CMK (cell line): Measurements from ENCODE around the gene CDC5L.

Experiments
- DNase-seq: peaks from one replicate; pipeline ENCODE4 v3.0.0-alpha.2; 2010; ENCODE audit warnings: low read depth

The CDC5L gene

DNA sequence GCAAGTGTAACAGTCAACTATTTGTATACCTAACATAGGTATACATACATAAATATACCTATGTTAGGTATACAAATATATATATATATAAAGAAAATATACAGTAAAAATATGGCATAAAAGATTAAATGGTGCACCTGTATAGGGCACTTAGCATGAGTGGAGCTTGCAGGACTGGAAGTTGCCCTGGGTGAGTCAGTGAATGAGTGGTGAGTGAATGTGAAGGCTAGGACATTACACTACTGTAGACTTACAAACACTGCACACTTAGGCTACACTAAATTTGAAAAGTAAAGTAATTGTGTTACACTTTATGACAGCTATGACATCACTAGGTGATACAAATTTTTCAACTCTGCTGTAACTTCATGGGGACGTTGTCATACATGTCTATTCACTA is 65.6 kb downstream of the CDC5L start:
- no peak for DNase-seq

- no peak for DNase-seq
Measured at GRCh38 chr6:44454198-44454597, 66.7 kb downstream of the CDC5L start.

DNA sequence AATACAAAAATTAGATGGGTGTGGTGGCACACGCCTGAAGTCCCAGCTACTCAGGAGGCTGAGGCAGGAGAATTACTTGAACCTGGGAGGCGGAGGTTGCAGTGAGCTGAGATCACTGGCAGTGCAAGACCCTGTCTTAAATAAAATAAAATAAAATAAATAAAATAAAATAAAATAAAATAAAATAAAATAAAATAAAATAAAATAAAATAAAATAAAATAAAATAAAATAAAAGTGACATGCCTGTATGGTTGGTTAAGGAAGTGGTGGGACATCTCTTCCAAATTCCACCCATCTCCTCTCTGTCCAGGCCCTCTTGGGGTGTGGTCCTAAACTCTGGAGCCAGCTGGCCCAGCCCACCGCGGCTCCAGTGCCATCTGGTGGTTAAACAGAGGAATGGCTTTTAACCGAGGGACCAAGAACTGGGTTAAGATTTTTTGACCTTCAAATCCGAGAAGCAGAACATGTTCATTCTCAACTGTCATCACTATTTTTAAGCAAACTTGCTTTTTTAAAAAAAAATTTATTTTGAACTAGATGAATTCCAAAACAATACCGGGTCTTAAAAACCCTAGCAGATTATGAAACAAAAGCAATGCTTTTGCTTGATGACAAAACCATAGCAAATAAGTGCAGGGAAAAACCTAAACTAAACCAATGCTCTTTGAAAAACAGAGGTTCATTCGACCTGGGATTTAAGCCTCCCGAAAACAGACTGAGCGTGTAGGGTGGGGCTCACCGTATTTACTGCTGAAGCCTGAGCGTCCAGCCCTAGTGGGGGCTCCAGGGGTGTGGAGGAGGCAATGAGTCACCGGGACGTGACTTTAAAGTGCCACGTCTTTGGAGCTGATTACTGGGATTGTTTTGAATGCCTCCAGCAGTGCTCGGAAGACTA is 68.8 kb downstream of the CDC5L start:
- peak; percentile 22 for DNase-seq

GRCh38 chr6:44456966-44457292 is 69.4 kb downstream of the CDC5L start:
- no peak for DNase-seq

DNA sequence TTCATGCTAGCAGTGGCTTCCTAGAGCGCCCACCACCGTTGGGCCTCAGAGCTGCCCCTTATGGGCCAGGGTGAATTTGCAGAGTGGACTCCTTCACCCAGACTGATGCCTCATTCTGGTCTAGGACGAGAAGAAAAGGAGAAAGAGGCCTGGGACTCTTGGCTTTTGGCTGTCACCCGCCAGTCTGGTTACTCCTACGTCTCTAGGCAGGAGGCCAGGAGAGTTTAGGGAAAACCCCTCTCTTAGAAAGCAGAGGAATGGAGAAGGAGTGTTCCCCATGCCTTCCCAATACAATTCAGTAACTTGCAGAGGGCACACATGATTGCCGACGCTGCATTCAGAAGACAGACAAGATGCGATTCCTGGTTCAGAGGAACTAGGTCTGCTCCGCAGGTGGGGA is 70.1 kb downstream of the CDC5L start:
- no peak for DNase-seq

GRCh38 chr6:44458551-44458950 is 71.0 kb downstream of the CDC5L start:
- DNase-seq: no peak

GRCh38 chr6:44462335-44462734 is 74.8 kb downstream of the CDC5L start:
- DNase-seq: no peak

DNA sequence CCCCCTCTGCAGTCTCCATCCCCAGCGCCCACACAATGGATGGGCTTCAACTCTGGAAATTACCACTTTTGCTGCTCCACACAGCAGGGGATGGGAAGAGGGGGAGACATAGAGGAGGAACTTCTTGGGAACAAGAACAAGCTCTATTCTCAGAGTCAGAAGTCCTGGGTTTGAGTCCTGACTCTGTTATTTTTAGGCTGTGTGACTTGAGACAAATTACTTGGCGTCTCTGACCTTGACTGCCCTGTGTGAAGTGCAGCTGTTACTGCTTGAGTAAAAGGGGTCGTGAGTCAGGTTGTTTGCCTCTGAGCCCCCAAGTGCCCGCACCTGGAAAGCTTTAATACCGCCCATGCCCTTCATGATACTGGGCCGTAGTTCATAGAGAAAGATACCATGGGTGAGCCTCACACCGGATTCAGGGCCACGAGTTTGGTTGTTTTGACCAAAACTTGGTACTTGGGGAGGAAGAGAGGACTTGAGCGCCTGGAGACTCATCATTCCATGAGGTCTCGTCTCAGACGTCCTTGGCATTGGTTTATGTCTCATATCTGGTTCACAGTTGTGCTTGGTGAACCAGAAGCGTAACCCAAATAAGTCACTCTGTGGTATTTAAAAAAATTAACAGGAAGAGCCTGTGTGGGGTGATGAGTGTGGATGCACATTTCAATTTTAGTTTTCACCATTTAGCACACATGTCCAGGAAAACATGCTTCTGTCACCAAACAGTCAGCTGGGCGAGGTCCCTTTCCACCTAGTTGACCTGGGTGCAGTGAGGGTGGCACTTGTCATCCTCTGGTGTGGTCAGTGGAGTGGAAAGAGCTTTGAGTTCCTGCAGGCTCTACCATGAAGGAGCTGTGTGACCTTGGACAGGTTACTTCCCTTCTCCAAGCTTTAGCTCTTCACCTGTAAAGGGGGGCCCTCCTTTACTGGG is 75.6 kb downstream of the CDC5L start:
- DNase-seq: no peak

- no peak for DNase-seq
Measured at GRCh38 chr6:44463728-44464450, 76.4 kb downstream of the CDC5L start.

DNA sequence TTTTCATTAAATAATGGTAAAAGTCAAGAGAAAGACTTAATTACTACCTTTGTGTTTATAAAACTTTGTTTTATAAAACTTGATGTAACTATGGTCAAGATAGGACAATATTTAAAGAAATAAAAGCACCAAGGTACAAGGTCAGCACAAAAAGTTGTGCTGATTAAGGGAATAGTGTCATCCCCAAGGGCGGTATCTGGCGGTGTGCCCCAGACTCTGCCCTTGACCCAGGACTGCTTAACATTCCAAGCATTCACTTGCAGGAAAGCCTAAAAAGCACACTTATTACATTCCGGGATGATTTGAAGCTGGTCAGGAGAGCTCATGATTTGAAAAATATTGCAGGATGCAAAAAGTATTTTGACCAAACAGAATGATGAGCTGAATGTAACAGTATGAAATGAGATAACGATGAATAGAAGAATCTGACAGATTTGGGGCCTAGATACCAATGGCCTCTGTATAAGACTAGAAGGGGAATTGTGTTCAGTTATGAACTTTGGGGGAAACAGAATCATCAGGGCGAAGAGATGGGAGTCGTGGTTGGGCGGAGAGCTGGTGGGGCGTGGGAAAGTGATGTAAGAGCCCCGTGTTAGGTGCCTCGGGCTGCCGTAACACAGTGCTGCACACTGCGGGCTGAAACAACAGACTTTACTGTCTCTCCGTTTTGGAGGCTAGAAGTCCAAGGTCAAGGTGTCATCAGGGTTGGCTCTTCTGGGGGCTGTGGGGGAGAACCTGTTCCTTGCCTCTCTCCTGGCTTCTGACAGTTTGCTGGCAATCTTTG is 77.2 kb downstream of the CDC5L start:
- no peak for DNase-seq

DNA sequence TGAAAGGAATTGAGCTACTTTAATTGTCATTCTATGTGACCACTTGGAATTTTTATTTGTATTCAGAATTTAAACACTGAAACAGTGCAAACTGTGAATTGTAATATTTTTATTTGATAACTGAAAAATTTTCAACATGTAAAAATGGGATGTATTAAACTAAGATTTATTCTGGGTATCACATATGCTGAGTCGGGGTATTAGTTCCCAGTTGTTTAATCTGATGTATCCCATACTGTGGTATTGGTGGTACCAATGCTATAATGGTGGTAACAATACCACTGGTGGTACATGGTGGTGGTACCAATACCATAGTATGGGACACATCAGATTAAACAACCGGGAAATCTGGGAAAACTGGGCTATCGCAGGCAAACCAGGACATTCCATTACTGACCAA is 79.4 kb downstream of the CDC5L start:
- no peak for DNase-seq

DNA sequence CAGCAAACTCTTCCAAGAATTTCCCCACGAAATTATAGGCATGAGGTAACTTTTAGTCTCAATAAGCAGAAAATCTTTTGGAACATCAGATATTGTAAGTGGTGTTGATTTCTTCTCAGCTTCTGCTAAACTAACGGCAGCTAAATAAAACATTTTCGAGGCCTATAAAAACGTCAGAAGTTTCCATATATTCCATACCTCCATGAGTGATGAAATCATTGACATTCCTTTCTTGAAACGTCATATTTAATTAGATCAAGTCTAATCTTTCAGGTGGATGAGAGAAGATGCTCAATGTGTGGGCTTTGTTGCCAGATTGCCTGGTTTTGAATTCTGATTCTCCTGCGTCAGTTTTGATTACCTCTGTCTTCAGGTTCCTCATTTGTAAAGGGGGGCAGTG is 81.3 kb downstream of the CDC5L start:
- no peak for DNase-seq

DNA sequence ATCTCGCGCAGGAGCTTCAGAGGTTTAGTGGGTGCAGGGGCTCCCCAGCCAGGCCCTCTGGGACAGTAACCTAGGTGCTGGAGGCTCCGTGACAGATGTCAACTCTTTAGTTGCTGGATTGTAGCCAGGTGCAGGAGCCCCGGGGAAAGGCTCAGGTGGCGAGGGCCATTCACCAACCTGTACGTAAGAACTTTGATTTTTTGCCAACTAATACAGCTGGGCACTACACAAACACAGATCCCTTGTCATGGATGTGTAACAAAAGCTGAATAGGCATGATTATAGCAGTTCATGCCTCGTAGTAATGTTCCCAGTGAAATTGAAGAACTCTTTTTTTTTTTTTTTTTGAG is 82.6 kb downstream of the CDC5L start:
- no peak for DNase-seq

DNA sequence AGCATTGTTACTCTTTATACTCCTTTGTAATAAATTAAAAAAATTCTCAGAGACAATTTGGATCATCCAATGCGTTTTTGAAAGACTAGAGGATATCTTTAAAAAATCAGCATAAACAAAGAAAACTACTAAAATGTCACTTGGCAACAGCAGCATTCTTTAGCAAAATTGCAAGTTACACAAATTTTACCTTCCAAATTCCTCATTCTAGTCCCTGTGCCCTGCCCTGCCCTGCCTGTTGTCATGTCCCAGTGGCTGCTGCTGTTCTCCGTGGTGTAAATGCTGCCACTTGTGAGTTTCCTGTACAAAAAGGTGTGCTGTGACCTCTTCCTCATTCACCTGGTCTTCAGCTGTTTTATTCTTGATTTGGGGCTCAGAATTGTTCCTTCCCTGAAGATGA is 83.2 kb downstream of the CDC5L start:
- DNase-seq: no peak

- DNase-seq: no peak
Measured at GRCh38 chr6:44471271-44471981, 83.9 kb downstream of the CDC5L start.

DNA sequence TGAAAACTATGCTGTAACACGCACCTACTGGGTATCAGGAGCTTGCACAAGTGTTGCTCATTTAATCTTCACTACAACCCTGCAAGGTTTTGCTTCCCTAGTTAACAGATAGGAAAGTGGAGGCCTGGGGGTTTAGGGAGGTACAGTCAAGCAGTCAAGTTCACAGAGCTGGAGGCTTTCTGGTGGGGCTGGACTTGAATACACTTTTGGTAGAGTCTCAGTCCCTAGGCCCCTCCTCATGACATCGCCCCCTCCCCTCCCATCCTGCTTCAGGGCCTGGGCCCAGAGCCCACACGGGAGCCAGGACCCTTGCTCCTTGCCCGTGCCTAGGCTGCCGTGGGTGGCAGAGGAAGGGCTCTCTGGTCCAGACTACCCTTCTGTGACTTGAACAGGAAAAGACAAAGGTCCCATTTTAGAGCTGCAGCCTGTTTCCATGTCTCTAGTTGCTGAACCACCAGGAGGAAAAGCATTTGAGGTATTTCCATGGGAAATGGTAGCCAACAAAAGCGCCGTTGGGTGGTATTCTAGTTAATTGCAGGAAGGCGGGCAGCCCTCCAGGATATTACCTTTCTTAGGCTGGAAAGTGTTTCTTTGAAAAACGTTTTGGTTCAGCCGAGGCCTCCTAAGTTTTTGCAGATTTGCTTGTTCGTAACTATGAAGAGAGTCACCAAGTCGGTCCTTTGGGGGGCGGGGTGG is 84.9 kb downstream of the CDC5L start:
- DNase-seq: no peak

- no peak for DNase-seq
Measured at GRCh38 chr6:44473393-44474189, 86.1 kb downstream of the CDC5L start.

DNA sequence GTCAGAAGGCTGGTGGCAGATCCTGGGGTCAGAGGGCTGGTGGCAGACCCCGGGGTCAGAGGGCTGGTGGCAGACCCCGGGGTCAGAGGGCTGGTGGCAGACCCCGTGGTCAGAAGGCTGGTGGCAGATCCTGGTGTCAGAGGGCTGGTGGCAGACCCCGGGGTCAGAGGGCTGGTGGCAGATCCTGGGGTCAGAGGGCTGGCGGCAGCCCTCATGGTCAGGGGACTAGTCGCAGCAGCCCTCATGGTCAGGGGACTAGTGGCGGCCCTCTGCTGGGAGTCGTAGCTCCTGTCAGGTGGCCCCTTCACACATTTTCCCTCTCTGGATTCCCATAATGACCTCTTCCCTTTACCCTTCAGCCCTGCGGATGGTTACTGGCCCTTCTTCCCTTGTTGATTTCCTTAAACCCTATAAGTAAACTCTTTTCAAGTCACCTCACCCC is 86.7 kb downstream of the CDC5L start:
- DNase-seq: no peak

DNA sequence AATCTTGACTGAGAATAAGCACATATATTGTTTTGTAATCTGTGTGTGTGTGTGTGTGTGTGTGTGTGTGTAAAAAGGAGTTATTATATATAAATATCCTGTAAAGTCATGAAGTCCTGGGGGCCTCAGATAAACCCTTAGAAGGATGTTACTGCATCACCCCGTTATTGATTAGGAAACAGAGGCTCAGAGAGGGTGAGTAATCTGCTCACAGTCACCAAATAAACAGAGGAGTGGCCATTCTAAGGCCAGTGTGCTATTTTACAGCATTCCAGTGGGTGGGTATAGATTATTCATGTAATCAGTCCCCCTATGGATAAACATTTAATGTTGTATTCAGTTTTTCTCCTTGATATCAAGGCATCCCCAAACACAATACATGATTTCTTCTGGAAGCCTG is 87.1 kb downstream of the CDC5L start:
- DNase-seq: no peak

DNA sequence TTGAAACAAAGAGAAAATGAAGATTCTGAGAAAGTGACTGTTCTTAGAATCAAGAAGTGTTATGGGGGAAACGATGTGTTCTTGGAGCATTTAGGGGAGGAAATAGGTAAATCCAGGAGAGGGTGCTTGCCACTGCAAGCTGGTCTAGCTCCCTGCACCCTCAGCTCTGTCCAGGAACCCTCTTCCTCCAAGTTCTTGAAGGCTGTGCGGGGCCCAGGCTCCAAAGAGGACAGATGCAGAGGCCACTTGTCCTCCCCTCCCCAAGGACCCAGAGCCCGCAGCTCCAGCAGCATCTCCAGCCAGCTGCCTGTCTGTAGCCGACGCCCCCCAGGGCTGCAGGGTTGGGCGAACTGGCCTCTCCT is 87.9 kb downstream of the CDC5L start:
- DNase-seq: no peak
